SK-N-SH (cell line): ENCODE data around the gene LY6G5C. TPM values are rescaled to one million over a fixed set of nuclear protein-coding genes. Genes with fewer than 3 reads are reported as not detected.

Source experiments
- CTCF ChIA-PET: fragments of 300-600, 350-600 bp; formaldehyde crosslinking; extraction: SDS; loops from one replicate; lab custom pipeline; 2021; lab: Yijun Ruan, JAX
- POLR2A ChIA-PET: fragments of 350-600 bp; sonication (Branson Sonifier 250); formaldehyde crosslinking; extraction: SDS; loops from one replicate; lab custom pipeline; 2020; ENCODE audit warnings: antibody characterized with exemption, inconsistent platforms; lab: Yijun Ruan, JAX
- DNase-seq: peaks from one replicate; pipeline ENCODE4 v3.0.0; 2012
- H2AFZ ChIP-seq: fragments of 200-600 bp; sonication (generic); 2 replicates; pipeline ENCODE4 v1.8.1; 2016; ENCODE audit warnings: antibody characterized with exemption, mild to moderate bottlenecking, low read depth
- H3F3A ChIP-seq: fragments of 200-600 bp; sonication (generic); replicated peaks from 2 replicates; pipeline ENCODE3; 2016; ENCODE audit warnings: antibody characterized with exemption, mild to moderate bottlenecking; ENCODE audit not compliant: insufficient read depth
- H3K27ac ChIP-seq, 2 experiments: fragments of 200-500 bp in 1 of 2; fragments of 200-600 bp in 1 of 2; sonication (Bioruptor generic) in 1 of 2; sonication (generic), shearing (Covaris generic) in 1 of 2; 2 replicates each; pipeline versions ENCODE4 v1.5.1 to v1.6.1; 2014 to 2016; ENCODE audit warnings: low read depth in 2 of 2, inconsistent platforms in 1 of 2, low read length in 1 of 2, mild to moderate bottlenecking in 1 of 2, mixed read lengths in 1 of 2
- H3K27me3 ChIP-seq: fragments of 200-600 bp; sonication (generic), shearing (Covaris generic); 2 replicates; pipeline ENCODE4 v1.6.1; 2016; ENCODE audit warnings: mixed run types; ENCODE audit not compliant: insufficient read depth
- H3K36me3 ChIP-seq, 2 experiments: fragments of 200-500 bp in 1 of 2; fragments of 200-600 bp in 1 of 2; sonication (Bioruptor generic) in 1 of 2; sonication (generic) in 1 of 2; replicated peaks in 1 of 2; 2 replicates each; pipeline versions ENCODE3 to v1.5.1; 2014 to 2016; ENCODE audit warnings: low read length in 1 of 2, mild to moderate bottlenecking in 1 of 2; ENCODE audit not compliant: insufficient read depth in 2 of 2, control insufficient read depth in 1 of 2
- H3K4me1 ChIP-seq, 2 experiments: fragments of 200-500 bp in 1 of 2; fragments of 200-600 bp in 1 of 2; sonication (Bioruptor generic) in 1 of 2; sonication (generic), shearing (Covaris generic) in 1 of 2; 2 replicates each; pipeline versions ENCODE4 v1.5.1 to v1.6.1; 2014 to 2016; ENCODE audit warnings: low read depth in 1 of 2, low read length in 1 of 2, mixed run types in 1 of 2; ENCODE audit not compliant: insufficient read depth in 2 of 2, control insufficient read depth in 1 of 2
- H3K4me2 ChIP-seq: fragments of 200-600 bp; sonication (generic), shearing (Covaris generic); 2 replicates; pipeline ENCODE4 v1.6.1; 2017; ENCODE audit warnings: mixed run types
- H3K4me3 ChIP-seq, 2 experiments: fragments of 200-500 bp in 1 of 2; fragments of 200-600 bp in 1 of 2; sonication (Bioruptor generic) in 1 of 2; sonication (generic), shearing (Covaris generic) in 1 of 2; 2 replicates each; pipeline versions ENCODE4 v1.5.1 to v1.8.1; 2014 to 2016; ENCODE audit warnings: low read depth in 2 of 2, inconsistent platforms in 1 of 2, low read length in 1 of 2, mild to moderate bottlenecking in 1 of 2, mixed read lengths in 1 of 2, moderate library complexity in 1 of 2
- H3K79me2 ChIP-seq: fragments of 200-600 bp; sonication (generic); 2 replicates; pipeline ENCODE4 v1.8.1; 2017; ENCODE audit warnings: mild to moderate bottlenecking; ENCODE audit not compliant: insufficient read depth
- H3K9ac ChIP-seq: fragments of 200-600 bp; sonication (generic); 2 replicates; pipeline ENCODE4 v1.6.1; 2017; ENCODE audit warnings: mixed run types
- H3K9me2 ChIP-seq: fragments of 200-600 bp; sonication (generic); 2 replicates; pipeline ENCODE4 v1.6.1; 2017; ENCODE audit warnings: mixed run types
- H3K9me3 ChIP-seq: fragments of 200-600 bp; sonication (generic); 2 replicates; pipeline ENCODE4 v1.6.1; 2017; ENCODE audit warnings: mixed run types, mild to moderate bottlenecking, moderate library complexity
- H4K20me1 ChIP-seq: fragments of 200-600 bp; sonication (generic); 2 replicates; pipeline ENCODE4 v1.6.1; 2017; ENCODE audit warnings: mild to moderate bottlenecking, mixed run types; ENCODE audit not compliant: insufficient read depth
- CTCF ChIP-seq: fragments of 200-600 bp; sonication (generic); IDR thresholded peaks from 2 replicates; pipeline ENCODE4 v1.6.1; 2017; ENCODE audit warnings: antibody characterized with exemption, mild to moderate bottlenecking, moderate library complexity
- EP300 ChIP-seq, 2 experiments: IDR thresholded peaks; 2 replicates each; pipeline versions ENCODE4 v1.4.0 to v1.6.1; 2012; ENCODE audit warnings: borderline replicate concordance in 1 of 2, low read depth in 1 of 2, low read length in 1 of 2
- EZH2phosphoT487 ChIP-seq: fragments of 200-600 bp; sonication (generic); IDR thresholded peaks from 2 replicates; pipeline ENCODE4 v1.6.1; 2017; ENCODE audit warnings: low read depth, mixed run types, mild to moderate bottlenecking, antibody characterized with exemption, moderate library complexity, borderline replicate concordance
- FOXJ3 ChIP-seq: sonication (generic); formaldehyde crosslinking; IDR thresholded peaks from 2 replicates; pipeline ENCODE4 v1.5.1; 2020; ENCODE audit warnings: mild to moderate bottlenecking, missing genetic modification reagents
- FOXM1 ChIP-seq: IDR thresholded peaks from 2 replicates; pipeline ENCODE4 v1.4.0; 2012; ENCODE audit warnings: low read depth, mild to moderate bottlenecking
- GABPA ChIP-seq: IDR thresholded peaks from 2 replicates; pipeline ENCODE4 v1.4.0; 2012; ENCODE audit warnings: low read depth, mild to moderate bottlenecking
- GATA2 ChIP-seq: sonication (generic); formaldehyde crosslinking; IDR thresholded peaks from 2 replicates; pipeline ENCODE4 v1.5.0; 2020; ENCODE audit warnings: mild to moderate bottlenecking, missing genetic modification reagents
- JUND ChIP-seq: IDR thresholded peaks from 2 replicates; pipeline ENCODE4 v1.4.0; 2012
- MXI1 ChIP-seq: IDR thresholded peaks from 2 replicates; pipeline ENCODE4 v1.6.1; 2012; ENCODE audit warnings: mild to moderate bottlenecking, low read depth, low read length, improper control_type of control experiment
- NFIC ChIP-seq: IDR thresholded peaks from 2 replicates; pipeline ENCODE4 v1.4.0; 2012; ENCODE audit warnings: borderline replicate concordance
- NRF1 ChIP-seq: IDR thresholded peaks from 2 replicates; pipeline ENCODE4 v1.6.1; 2012; ENCODE audit warnings: low read depth, mild to moderate bottlenecking, low read length
- PBX3 ChIP-seq: IDR thresholded peaks from 2 replicates; pipeline ENCODE4; 2012
- POLR2AphosphoS5 ChIP-seq: IDR thresholded peaks from 2 replicates; pipeline ENCODE4 v1.6.1; 2012; ENCODE audit warnings: low read depth, low read length
- RXRA ChIP-seq: IDR thresholded peaks from 2 replicates; pipeline ENCODE4 v1.4.0; 2012; ENCODE audit warnings: low read depth, mild to moderate bottlenecking, borderline replicate concordance
- SMC3 ChIP-seq: IDR thresholded peaks from 2 replicates; pipeline ENCODE4 v1.6.1; 2012; ENCODE audit warnings: low read depth, low read length, improper control_type of control experiment
- TAF1 ChIP-seq: IDR thresholded peaks from 2 replicates; pipeline ENCODE4 v1.6.1; 2012; ENCODE audit warnings: low read depth, mild to moderate bottlenecking, low read length, moderate library complexity, borderline replicate concordance
- TCF12 ChIP-seq: IDR thresholded peaks from 2 replicates; pipeline ENCODE4 v1.4.0; 2012
- TEAD4 ChIP-seq: IDR thresholded peaks from 2 replicates; pipeline ENCODE4 v1.4.0; 2012; ENCODE audit warnings: mild to moderate bottlenecking, borderline replicate concordance; ENCODE audit not compliant: insufficient read depth
- USF2 ChIP-seq: fragments of 150-350 bp; IDR thresholded peaks from 2 replicates; pipeline ENCODE4 v1.6.1; 2017; ENCODE audit warnings: antibody characterized with exemption, low read length, low read depth, borderline replicate concordance
- YY1 ChIP-seq: IDR thresholded peaks from 2 replicates; pipeline ENCODE4 v1.4.0; 2012; ENCODE audit warnings: low read depth, mild to moderate bottlenecking
- ZBTB33 ChIP-seq: IDR thresholded peaks from 2 replicates; pipeline ENCODE4 v1.4.0; 2012; ENCODE audit warnings: low read depth, borderline replicate concordance
- WGBS: methylation state at CpG from one replicate; pipeline ENCODE4 v1.1.6; 2017; ENCODE audit warnings: low lambda C conversion rate; 5-methylcytosine and 5-hydroxymethylcytosine counted together
- polyA plus RNA-seq, 3 experiments: library from polyadenylated mRNA; depleted of rRNA; stranded (reverse); fragments of >200 nt; gene quantifications; 2 replicates each; pipeline ENCODE4 v1.2.3, GENCODE V29; 2012
- TF ChIP-seq, protein P1 (sequence below): fragments of 150-350 bp; IDR thresholded peaks from 2 replicates; pipeline ENCODE4 v1.6.1; 2016; ENCODE audit warnings: mild to moderate bottlenecking, low read depth, low read length
- TF ChIP-seq, protein P2 (sequence below): IDR thresholded peaks from 2 replicates; pipeline ENCODE4 v1.4.0; 2012; ENCODE audit warnings: low read depth, borderline replicate concordance

Gene LY6G5C
- polyA plus RNA-seq, 1 of the 3 experiments (the other 2 are of a cell fraction): 1.1 TPM

DNA sequence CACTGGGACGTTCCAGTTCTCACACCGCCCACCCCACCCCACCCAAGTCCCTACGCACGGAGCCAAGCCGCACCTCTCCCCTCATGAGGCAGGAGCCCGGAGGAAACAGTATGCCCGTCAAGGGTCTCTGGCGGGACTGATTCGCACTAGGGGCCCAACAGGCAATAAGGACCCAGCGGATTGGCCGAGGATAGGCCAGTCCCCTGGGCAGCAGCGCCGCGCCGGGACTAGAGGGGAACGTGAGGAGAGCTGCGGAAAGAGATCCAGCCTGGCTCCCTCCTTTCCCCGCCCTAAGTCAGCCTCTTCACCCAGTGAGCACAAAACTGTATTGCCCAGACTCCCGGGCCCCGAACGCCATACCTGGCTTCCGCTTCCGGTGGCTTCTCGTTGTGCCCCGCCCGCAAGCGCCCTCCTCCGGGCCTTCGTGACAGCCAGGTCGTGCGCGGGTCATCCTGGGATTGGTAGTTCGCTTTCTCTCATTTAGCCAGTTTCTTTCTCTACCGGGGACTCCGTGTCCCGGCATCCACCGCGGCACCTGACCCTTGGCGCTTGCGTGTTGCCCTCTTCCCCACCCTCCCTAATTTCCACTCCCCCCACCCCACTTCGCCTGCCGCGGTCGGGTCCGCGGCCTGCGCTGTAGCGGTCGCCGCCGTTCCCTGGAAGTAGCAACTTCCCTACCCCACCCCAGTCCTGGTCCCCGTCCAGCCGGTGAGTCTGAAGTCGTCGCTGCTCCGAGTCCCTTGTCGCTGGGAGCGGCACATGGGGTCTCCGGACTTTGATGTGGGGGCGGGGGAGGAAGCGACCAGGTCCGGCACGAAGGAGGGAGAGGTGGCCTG, 15.1 kb downstream of the LY6G5C start, which contains the start of gene CSNK2B:
CSNK2B (plus strand) TSS at position 580 of the 836 bp plus-strand sequence. CDS start 752 bp downstream, outside the sequence.
- CTCF ChIA-PET: interaction anchor here (1.0 to 2.8 kb wide), 4 partner anchors 12 to 173 kb away, joined by 3 to 10 read pairs (median 4); partner anchors contain the start of gene BAG6
- peaks cover 17 to 18% of the 10 kb centered on the region in 2 experiments; a peak in 3 of 4 replicates for H3K4me1 ChIP-seq
- H4K20me1 ChIP-seq: no peaks in the 10 kb centered on the region
- peaks cover 70% of the 10 kb centered on the region for H3K79me2 ChIP-seq
- under 1% methylated on average over 45 of the region's 63 CpGs for WGBS
- H3K27ac ChIP-seq: peak within 1 kb of the TSS; percentile 87 to 92
- H3F3A ChIP-seq: peaks cover 24% of the 10 kb centered on the region
- H2AFZ ChIP-seq: peak within 1 kb of the TSS; percentile 58
- peaks cover 41 to 48% of the 10 kb centered on the region in 2 experiments for H3K36me3 ChIP-seq
- H3K9ac ChIP-seq: peak within 1 kb of the TSS; percentile 92
- DNase-seq: peak; percentile 96
- H3K9me2 ChIP-seq: no peaks in the 10 kb centered on the region
- no peaks in the 10 kb centered on the region for H3K9me3 ChIP-seq
- peak within 1 kb of the TSS; percentile 86 to 89 for H3K4me3 ChIP-seq
- H3K4me2 ChIP-seq: peak within 1 kb of the TSS; percentile 97
- no peaks in the 10 kb centered on the region for H3K27me3 ChIP-seq
- POLR2A ChIA-PET: interaction anchor here (0.6 to 1.8 kb wide), 8 partner anchors 9 to 1306 kb away, joined by 3 to 20 read pairs (median 3); partner anchors contain the start of genes AGPAT1, BAG6, EHMT2 and LSM2
- TF ChIP-seq TEAD4 (no peak), PBX3 (0 out of 2 replicates have a peak, but pooled peaks have one; percentile 11), FOXM1 (no peak), EZH2phosphoT487 (no peak), YY1 (peak; percentile 74; the same call in 1 of the 2 replicates), GATA2 (CRISPR knock-in tag) (no peak), ZBTB33 (peak; percentile 35; the same call in 1 of the 2 replicates), FOXJ3 (CRISPR knock-in tag) (peak; percentile 18; the same call in 1 of the 2 replicates), TCF12 (peak; percentile 15; the same call in 1 of the 2 replicates), SMC3 (no peak), TAF1 (peak; percentile 59), MXI1 (peak; percentile 44; the same call in 1 of the 2 replicates), USF2 (peak; percentile 59), NRF1 (peak; percentile 63), CTCF (no peak), GABPA (peak; percentile 94), NFIC (no peak), EP300 (IDR thresholded peaks at IDR 0.05; ENCODE audit: borderline replicate concordance in 1 of 2, low read depth in 1 of 2, low read length in 1 of 2) (peak in 1 of 2 experiments; percentile 5; a peak in 1 of 4 replicates), JUND (no peak), RXRA (no peak), POLR2AphosphoS5 (peak; percentile 82)
- TF ChIP-seq, protein P1, sequence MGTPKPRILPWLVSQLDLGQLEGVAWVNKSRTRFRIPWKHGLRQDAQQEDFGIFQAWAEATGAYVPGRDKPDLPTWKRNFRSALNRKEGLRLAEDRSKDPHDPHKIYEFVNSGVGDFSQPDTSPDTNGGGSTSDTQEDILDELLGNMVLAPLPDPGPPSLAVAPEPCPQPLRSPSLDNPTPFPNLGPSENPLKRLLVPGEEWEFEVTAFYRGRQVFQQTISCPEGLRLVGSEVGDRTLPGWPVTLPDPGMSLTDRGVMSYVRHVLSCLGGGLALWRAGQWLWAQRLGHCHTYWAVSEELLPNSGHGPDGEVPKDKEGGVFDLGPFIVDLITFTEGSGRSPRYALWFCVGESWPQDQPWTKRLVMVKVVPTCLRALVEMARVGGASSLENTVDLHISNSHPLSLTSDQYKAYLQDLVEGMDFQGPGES: no peak
- TF ChIP-seq, protein P2, sequence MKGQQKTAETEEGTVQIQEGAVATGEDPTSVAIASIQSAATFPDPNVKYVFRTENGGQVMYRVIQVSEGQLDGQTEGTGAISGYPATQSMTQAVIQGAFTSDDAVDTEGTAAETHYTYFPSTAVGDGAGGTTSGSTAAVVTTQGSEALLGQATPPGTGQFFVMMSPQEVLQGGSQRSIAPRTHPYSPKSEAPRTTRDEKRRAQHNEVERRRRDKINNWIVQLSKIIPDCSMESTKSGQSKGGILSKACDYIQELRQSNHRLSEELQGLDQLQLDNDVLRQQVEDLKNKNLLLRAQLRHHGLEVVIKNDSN: peak; percentile 66; the same call in 1 of the 2 replicates
